ENCODE data around the gene PTPRQ. TPM values are rescaled to one million over a fixed set of nuclear protein-coding genes. Genes with fewer than 3 reads are reported as not detected.
"Not testable (repeated sequence)": the region's sequence is repeated elsewhere in the genome, so short reads cannot be mapped to it uniquely, and the experiment has no call there.

The PTPRQ gene
- total RNA-seq, 5 donors from 2014 or later (not counting 1 experiment from before 2014, with no cell fraction given): not detected

DNA sequence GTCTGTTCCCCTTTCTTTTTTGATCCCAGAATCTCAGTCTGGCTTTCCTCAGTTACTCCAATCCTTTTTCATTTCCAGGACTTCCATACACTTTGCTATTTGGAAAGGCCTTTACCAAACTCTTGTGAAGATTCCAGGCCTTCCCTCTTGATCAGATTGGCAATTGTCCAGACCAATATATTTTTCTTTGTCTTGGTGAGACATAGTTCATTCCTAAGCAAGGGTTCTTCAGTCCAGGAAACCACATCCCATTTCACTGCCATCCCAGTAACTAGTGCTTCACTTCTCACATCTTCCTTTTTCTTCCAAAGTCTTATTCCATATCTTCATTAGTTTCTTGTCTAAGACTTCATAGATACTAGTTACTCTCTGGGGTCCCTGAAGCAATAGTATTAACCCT lies 2.1 kb upstream of the PTPRQ start:
- no peak overlapping the region for H3K4me3 ChIP-seq (ENCODE audit: control insufficient read depth in 1 of 2, extremely low read depth in 1 of 2, low read length in 1 of 2)
- no peak overlapping the region for H3K27ac Mint-ChIP-seq
- H3K27ac ChIP-seq (ENCODE audit: low read length): no peak overlapping the region
- ATAC-seq (replicated peaks in 1 of 4): no peak
- H3K4me1 Mint-ChIP-seq: no peaks in the 10 kb centered on the region
- H3K4me1 ChIP-seq (ENCODE audit: control insufficient read depth in 1 of 2, extremely low read depth in 1 of 2, insufficient read depth in 2 of 2, low read length in 2 of 2): no peaks in the 10 kb centered on the region
- no peaks in the 10 kb centered on the region for H3K36me3 ChIP-seq (ENCODE audit: control insufficient read depth in 2 of 2, extremely low read depth in 1 of 2, insufficient read depth in 1 of 2, low read length in 1 of 2)
- no peaks in the 10 kb centered on the region for H3K27me3 Mint-ChIP-seq
- no peak for DNase-seq
- H3K9me3 Mint-ChIP-seq: peaks cover 0 to 5% (median 0%) of the 10 kb centered on the region in 3 donors
- POLR2A ChIA-PET: no interaction called here
- CTCF ChIA-PET: no interaction called here
- no peaks in the 10 kb centered on the region for H3K36me3 Mint-ChIP-seq
- no peak overlapping the region for H3K4me3 Mint-ChIP-seq
- no peaks in the 10 kb centered on the region for H3K9me3 ChIP-seq
- H3K27me3 ChIP-seq (replicated peaks in 1 of 2; ENCODE audit: control insufficient read depth in 2 of 2, extremely low read depth in 1 of 2, insufficient read depth in 2 of 2, low read length in 1 of 2): no peaks in the 10 kb centered on the region

DNA sequence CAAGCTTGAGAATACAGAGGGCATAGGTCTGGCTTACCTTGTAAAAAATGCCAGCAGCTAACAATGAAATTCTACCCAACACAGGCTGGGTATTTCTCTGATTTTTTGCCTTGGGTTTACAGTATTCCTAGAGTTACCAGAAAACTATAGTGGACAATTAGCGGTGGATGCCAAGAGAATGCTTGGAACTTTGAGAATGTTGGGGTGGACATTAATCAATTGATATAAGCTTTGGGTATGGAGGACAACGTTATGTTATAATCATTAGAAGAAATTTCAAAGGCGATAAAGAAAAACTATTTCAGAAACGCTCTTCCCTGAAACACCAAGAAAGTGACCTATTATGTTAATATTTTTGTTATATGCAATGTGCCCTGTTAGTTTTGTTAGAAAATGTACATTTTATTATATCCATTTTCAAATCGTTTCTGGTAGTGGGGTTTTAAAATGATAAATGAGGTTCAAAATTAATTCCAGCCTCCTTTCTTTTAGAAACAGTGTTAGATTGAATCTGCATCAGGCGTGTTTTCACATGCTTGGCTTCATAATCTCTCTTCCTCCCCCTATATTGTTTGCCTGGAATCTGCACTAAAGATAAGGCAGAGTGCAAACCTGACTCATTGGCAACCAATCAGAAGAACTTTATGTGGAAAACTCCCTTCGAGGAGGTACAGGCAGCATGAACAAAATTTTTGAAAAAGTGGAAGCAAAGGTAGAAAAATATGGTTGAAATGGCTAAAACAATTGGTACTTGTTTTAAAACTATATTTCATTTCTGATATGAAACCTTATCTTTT lies 1.4 kb upstream of the PTPRQ start:
- CTCF ChIA-PET: no interaction called here
- H3K27ac Mint-ChIP-seq: no peak overlapping the region
- Histone ChIP-seq H3K27me3 (replicated peaks in 1 of 2; ENCODE audit: control insufficient read depth in 2 of 2, extremely low read depth in 1 of 2, insufficient read depth in 2 of 2, low read length in 1 of 2) (no peaks in the 10 kb centered on the region), H3K27ac (ENCODE audit: low read length) (no peak overlapping the region), H3K4me1 (ENCODE audit: control insufficient read depth in 1 of 2, extremely low read depth in 1 of 2, insufficient read depth in 2 of 2, low read length in 2 of 2) (no peaks in the 10 kb centered on the region), H3K4me3 (ENCODE audit: control insufficient read depth in 1 of 2, extremely low read depth in 1 of 2, low read length in 1 of 2) (no peak overlapping the region), H3K9me3 (no peaks in the 10 kb centered on the region), H3K36me3 (ENCODE audit: control insufficient read depth in 2 of 2, extremely low read depth in 1 of 2, insufficient read depth in 1 of 2, low read length in 1 of 2) (no peaks in the 10 kb centered on the region)
- H3K27me3 Mint-ChIP-seq: no peaks in the 10 kb centered on the region
- WGBS (ENCODE audit: insufficient coverage): no CpG with 5 or more reads among the region's 7 CpGs
- ATAC-seq (replicated peaks in 1 of 4): no peak
- H3K36me3 Mint-ChIP-seq: no peaks in the 10 kb centered on the region
- H3K4me1 Mint-ChIP-seq: no peaks in the 10 kb centered on the region
- no peak overlapping the region for H3K4me3 Mint-ChIP-seq
- DNase-seq: no peak
- H3K9me3 Mint-ChIP-seq: peaks cover 0 to 5% (median under 1%) of the 10 kb centered on the region in 3 donors
- POLR2A ChIA-PET: no interaction called here

DNA sequence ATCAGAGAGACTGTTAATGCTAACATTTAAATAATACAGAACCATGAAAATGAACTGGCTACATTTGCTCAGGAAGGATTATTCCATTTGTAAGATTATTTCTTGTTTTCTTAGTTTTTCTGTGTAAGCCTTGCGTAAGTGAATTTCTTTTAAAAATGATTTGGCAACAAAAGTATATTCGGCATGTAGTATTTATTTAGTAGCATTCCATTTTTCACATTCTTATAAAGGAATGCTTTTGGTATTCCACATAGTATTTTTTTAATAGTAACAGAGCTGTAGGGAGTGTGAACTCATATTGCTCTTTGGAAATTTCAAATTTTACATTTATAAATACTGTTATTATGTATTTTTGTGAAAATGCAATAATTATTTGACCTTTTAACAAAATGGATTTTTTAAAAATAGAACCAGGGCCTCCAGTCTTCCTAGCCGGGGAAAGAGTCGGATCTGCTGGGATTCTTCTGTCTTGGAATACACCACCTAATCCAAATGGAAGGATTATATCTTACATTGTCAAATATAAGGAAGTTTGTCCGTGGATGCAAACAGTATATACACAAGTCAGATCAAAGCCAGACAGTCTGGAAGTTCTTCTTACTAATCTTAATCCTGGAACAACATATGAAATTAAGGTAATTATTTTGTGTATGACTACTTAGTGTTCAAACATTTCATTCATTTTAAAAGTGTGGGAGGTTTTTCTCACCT lies 1.2 kb downstream of the PTPRQ start:
- Histone ChIP-seq H3K4me1 (ENCODE audit: control insufficient read depth in 1 of 2, extremely low read depth in 1 of 2, insufficient read depth in 2 of 2, low read length in 2 of 2) (no peaks in the 10 kb centered on the region), H3K27me3 (replicated peaks in 1 of 2; ENCODE audit: control insufficient read depth in 2 of 2, extremely low read depth in 1 of 2, insufficient read depth in 2 of 2, low read length in 1 of 2) (no peaks in the 10 kb centered on the region), H3K4me3 (ENCODE audit: control insufficient read depth in 1 of 2, extremely low read depth in 1 of 2, low read length in 1 of 2) (no peak overlapping the region), H3K9me3 (no peaks in the 10 kb centered on the region), H3K36me3 (ENCODE audit: control insufficient read depth in 2 of 2, extremely low read depth in 1 of 2, insufficient read depth in 1 of 2, low read length in 1 of 2) (no peaks in the 10 kb centered on the region), H3K27ac (ENCODE audit: low read length) (no peak overlapping the region)
- H3K4me3 Mint-ChIP-seq: no peak overlapping the region
- ATAC-seq (replicated peaks in 1 of 4): no peak
- ChIA-PET CTCF (no interaction called here), POLR2A (no interaction called here)
- H3K4me1 Mint-ChIP-seq: no peaks in the 10 kb centered on the region
- peaks cover 0 to 5% (median 3%) of the 10 kb centered on the region in 3 donors for H3K9me3 Mint-ChIP-seq
- WGBS (ENCODE audit: insufficient coverage): no CpG with 5 or more reads among the region's 5 CpGs
- DNase-seq: no peak
- H3K27ac Mint-ChIP-seq: no peak overlapping the region
- H3K36me3 Mint-ChIP-seq: no peaks in the 10 kb centered on the region
- no peaks in the 10 kb centered on the region for H3K27me3 Mint-ChIP-seq

DNA sequence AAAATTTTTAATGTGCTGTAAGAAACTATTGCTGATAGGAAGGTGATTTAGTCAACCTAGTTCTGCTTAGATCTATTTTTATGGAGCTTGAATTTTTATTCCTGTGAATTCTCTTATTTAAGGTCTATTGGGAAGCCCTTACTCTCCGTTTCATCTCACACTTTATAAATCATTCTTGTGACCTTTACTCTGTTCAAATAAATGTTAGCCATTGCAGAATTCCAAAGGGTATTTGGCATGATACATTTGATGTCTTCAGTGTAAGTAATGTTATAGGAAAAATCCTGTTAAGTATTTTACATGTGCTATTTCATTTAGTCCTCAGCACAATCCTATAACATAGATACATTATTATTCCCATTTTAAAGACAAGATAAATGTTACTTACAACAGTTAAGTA lies 12.5 kb downstream of the PTPRQ start:
- ChIA-PET POLR2A (no interaction called here), CTCF (no interaction called here)
- no peak for DNase-seq
- Mint-ChIP-seq H3K36me3 (no peaks in the 10 kb centered on the region), H3K27ac (no peak overlapping the region), H3K9me3 (peaks cover 0 to 8% (median 7%) of the 10 kb centered on the region in 3 donors), H3K4me3 (no peak overlapping the region), H3K27me3 (no peaks in the 10 kb centered on the region), H3K4me1 (no peaks in the 10 kb centered on the region)
- no peaks in the 10 kb centered on the region for H3K4me1 ChIP-seq (ENCODE audit: control insufficient read depth in 1 of 2, extremely low read depth in 1 of 2, insufficient read depth in 2 of 2, low read length in 2 of 2)
- no peaks in the 10 kb centered on the region for H3K36me3 ChIP-seq (ENCODE audit: control insufficient read depth in 2 of 2, extremely low read depth in 1 of 2, insufficient read depth in 1 of 2, low read length in 1 of 2)
- H3K4me3 ChIP-seq (ENCODE audit: control insufficient read depth in 1 of 2, extremely low read depth in 1 of 2, low read length in 1 of 2): no peak overlapping the region
- no peaks in the 10 kb centered on the region for H3K27me3 ChIP-seq (replicated peaks in 1 of 2; ENCODE audit: control insufficient read depth in 2 of 2, extremely low read depth in 1 of 2, insufficient read depth in 2 of 2, low read length in 1 of 2)
- no peaks in the 10 kb centered on the region for H3K9me3 ChIP-seq
- no peak for ATAC-seq (replicated peaks in 1 of 4)
- H3K27ac ChIP-seq (ENCODE audit: low read length): no peak overlapping the region
- no CpG with 5 or more reads among the region's 1 CpG for WGBS (ENCODE audit: insufficient coverage)

DNA sequence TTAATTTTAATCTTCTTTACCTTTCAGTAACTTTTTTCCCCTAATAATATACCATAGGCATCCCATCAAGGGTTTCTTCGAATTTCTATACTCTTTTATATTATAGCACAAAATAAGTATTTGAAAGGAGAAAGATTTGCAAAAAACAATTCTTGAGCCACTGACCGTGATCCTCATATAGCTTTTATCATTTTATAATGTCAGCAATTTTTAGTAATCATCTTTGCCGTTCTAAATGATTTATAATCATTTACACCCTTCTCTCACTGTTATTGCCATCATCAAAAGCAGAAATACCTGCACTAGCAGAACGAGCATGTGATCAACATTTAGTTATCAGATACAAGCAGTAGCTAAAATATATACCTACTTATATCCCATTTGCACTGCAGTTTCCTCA lies 16.9 kb downstream of the PTPRQ start:
- no peak overlapping the region for H3K27ac Mint-ChIP-seq
- Histone ChIP-seq H3K9me3 (no peaks in the 10 kb centered on the region), H3K36me3 (ENCODE audit: control insufficient read depth in 2 of 2, extremely low read depth in 1 of 2, insufficient read depth in 1 of 2, low read length in 1 of 2) (no peaks in the 10 kb centered on the region), H3K4me1 (ENCODE audit: control insufficient read depth in 1 of 2, extremely low read depth in 1 of 2, insufficient read depth in 2 of 2, low read length in 2 of 2) (no peaks in the 10 kb centered on the region), H3K27ac (ENCODE audit: low read length) (no peak overlapping the region), H3K27me3 (replicated peaks in 1 of 2; ENCODE audit: control insufficient read depth in 2 of 2, extremely low read depth in 1 of 2, insufficient read depth in 2 of 2, low read length in 1 of 2) (no peaks in the 10 kb centered on the region), H3K4me3 (ENCODE audit: control insufficient read depth in 1 of 2, extremely low read depth in 1 of 2, low read length in 1 of 2) (no peak overlapping the region)
- peaks cover 0 to 3% (median 0%) of the 10 kb centered on the region in 3 donors for H3K9me3 Mint-ChIP-seq
- ChIA-PET POLR2A (no interaction called here), CTCF (no interaction called here)
- no peaks in the 10 kb centered on the region for H3K4me1 Mint-ChIP-seq
- WGBS (ENCODE audit: insufficient coverage): no CpG with 5 or more reads among the region's 4 CpGs
- H3K4me3 Mint-ChIP-seq: no peak overlapping the region
- DNase-seq (no peak), ATAC-seq (replicated peaks in 1 of 4) (no peak)
- no peaks in the 10 kb centered on the region for H3K27me3 Mint-ChIP-seq
- H3K36me3 Mint-ChIP-seq: no peaks in the 10 kb centered on the region

DNA sequence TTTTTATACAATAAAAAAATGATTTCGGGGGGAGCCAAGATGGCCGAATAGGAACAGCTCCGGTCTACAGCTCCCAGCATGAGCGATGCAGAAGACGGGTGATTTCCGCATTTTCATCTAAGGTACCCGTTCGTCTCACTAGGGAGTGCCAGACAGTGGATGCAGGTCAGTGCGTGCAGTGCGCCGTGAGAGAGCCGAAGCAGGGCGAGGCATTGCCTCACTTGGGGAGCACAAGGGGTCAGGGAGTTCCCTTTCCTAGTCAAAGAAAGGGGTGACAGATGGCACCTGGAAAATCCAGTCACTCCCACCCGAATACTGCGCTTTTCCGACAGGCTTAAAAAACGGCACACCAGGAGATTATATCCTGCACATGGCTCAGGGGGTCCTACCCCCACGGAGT lies 17.8 kb downstream of the PTPRQ start:
- WGBS (ENCODE audit: insufficient coverage): 68% methylated on average over 5 of the region's 18 CpGs
- H3K9me3 Mint-ChIP-seq; H3K4me1 ChIP-seq (ENCODE audit: control insufficient read depth in 1 of 2, extremely low read depth in 1 of 2, insufficient read depth in 2 of 2, low read length in 2 of 2); ATAC-seq (replicated peaks in 1 of 4); H3K4me1 Mint-ChIP-seq; H3K4me3 ChIP-seq (ENCODE audit: control insufficient read depth in 1 of 2, extremely low read depth in 1 of 2, low read length in 1 of 2); H3K36me3 ChIP-seq (ENCODE audit: control insufficient read depth in 2 of 2, extremely low read depth in 1 of 2, insufficient read depth in 1 of 2, low read length in 1 of 2); H3K27me3 Mint-ChIP-seq; H3K27ac Mint-ChIP-seq; DNase-seq; H3K27me3 ChIP-seq (replicated peaks in 1 of 2; ENCODE audit: control insufficient read depth in 2 of 2, extremely low read depth in 1 of 2, insufficient read depth in 2 of 2, low read length in 1 of 2); H3K27ac ChIP-seq (ENCODE audit: low read length); H3K9me3 ChIP-seq; H3K4me3 Mint-ChIP-seq; CTCF ChIA-PET; POLR2A ChIA-PET; H3K36me3 Mint-ChIP-seq: not testable (repeated sequence)

Data from T-cell (primary cell).